ENCODE data around the gene SCTR. TPM values are rescaled to one million over a fixed set of nuclear protein-coding genes. Genes with fewer than 3 reads are reported as not detected.

SCTR gene
- total and polyA plus RNA-seq, 2 of the 13 experiments (the other 11 are each of a cell fraction or from before 2014, with no cell fraction given): not detected

DNA sequence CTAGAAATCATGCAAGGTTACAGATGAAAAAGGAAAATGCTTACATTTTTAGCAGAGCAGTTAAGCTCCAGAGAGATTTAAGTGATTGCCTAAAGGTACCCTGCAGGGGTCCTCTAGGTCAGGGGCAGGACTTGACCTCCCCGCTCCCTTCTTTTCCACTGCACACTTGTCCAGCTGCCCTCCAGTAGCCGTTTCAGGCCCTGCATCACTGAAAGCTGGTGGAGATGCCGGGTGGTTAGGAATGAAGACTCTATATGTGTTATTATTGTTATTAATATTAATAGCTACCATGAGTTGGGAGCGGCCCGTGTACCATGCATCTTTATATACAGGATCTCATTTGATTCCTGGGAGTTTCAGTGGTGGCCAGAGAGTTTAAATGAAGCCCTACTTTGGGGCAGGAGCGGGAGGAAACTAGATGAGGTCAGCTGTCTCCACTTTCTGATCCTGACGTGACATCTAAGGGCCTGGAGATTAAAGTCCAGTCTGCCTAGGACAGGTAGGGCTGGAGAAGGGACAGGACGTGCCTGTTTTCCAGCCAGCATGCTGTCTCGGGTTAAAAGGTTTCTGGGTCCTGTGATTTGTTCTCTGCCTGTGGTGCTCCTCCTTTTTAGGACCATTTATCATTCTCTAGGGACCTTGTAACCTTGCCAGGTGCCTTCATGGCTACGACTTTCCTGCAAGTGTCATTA is 90.5 kb downstream of the SCTR start (continued):
- TF ChIP-seq ATF7 (IDR thresholded peaks at IDR 0.05) (no peak), ATF7 (CRISPR knock-in tag; IDR thresholded peaks at IDR 0.05) (no peak; the same call in 1 of the 2 replicates), EED (CRISPR knock-in tag; IDR thresholded peaks at IDR 0.05) (no peak), DNMT3B (CRISPR knock-in tag; conservative IDR thresholded peaks at IDR 0.05) (no peak), AKNA (CRISPR knock-in tag; IDR thresholded peaks at IDR 0.05; ENCODE audit: borderline replicate concordance) (no peak), ATAD3A (CRISPR knock-in tag; IDR thresholded peaks at IDR 0.05) (no peak), CSRNP2 (CRISPR knock-in tag; conservative IDR thresholded peaks at IDR 0.05; ENCODE audit: low read depth) (no peak), PTBP1 (IDR thresholded peaks at IDR 0.05; ENCODE audit: low read depth, low read length, poor library complexity, severe bottlenecking) (no peak), BCLAF1 (IDR thresholded peaks at IDR 0.05) (no peak), KLF15 (CRISPR knock-in tag; IDR thresholded peaks at IDR 0.05; ENCODE audit: borderline replicate concordance) (no peak), SOX13 (IDR thresholded peaks at IDR 0.05) (no peak), SOX13 (CRISPR knock-in tag; conservative IDR thresholded peaks at IDR 0.05 in 1 of 2, IDR thresholded peaks at IDR 0.05 in 1 of 2) (peak in 1 of 2 experiments; percentile 69; a peak in 1 of 4 replicates), ZNF275 (CRISPR knock-in tag; IDR thresholded peaks at IDR 0.05; ENCODE audit: borderline replicate concordance) (no peak), HOXA9 (CRISPR knock-in tag; IDR thresholded peaks at IDR 0.05; ENCODE audit: borderline replicate concordance) (no peak), ZNF383 (CRISPR knock-in tag; IDR thresholded peaks at IDR 0.05; ENCODE audit: borderline replicate concordance) (0 out of 2 replicates have a peak, but pooled peaks have one; percentile 2)
- TF ChIP-seq, protein P1, sequence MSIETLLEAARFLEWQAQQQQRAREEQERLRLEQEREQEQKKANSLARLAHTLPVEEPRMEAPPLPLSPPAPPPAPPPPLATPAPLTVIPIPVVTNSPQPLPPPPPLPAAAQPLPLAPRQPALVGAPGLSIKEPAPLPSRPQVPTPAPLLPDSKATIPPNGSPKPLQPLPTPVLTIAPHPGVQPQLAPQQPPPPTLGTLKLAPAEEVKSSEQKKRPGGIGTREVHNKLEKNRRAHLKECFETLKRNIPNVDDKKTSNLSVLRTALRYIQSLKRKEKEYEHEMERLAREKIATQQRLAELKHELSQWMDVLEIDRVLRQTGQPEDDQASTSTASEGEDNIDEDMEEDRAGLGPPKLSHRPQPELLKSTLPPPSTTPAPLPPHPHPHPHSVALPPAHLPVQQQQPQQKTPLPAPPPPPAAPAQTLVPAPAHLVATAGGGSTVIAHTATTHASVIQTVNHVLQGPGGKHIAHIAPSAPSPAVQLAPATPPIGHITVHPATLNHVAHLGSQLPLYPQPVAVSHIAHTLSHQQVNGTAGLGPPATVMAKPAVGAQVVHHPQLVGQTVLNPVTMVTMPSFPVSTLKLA (IDR thresholded peaks at IDR 0.05): no peak
